ENCODE results near the gene MAB21L4. TPM values are rescaled to one million over a fixed set of nuclear protein-coding genes. Genes with fewer than 3 reads are reported as not detected.

Gene MAB21L4
- total and polyA plus RNA-seq, 2 of the 8 experiments (the other 6 are each of a cell fraction or from before 2014, with no cell fraction given) = 0.11 TPM; not detected in 1

DNA sequence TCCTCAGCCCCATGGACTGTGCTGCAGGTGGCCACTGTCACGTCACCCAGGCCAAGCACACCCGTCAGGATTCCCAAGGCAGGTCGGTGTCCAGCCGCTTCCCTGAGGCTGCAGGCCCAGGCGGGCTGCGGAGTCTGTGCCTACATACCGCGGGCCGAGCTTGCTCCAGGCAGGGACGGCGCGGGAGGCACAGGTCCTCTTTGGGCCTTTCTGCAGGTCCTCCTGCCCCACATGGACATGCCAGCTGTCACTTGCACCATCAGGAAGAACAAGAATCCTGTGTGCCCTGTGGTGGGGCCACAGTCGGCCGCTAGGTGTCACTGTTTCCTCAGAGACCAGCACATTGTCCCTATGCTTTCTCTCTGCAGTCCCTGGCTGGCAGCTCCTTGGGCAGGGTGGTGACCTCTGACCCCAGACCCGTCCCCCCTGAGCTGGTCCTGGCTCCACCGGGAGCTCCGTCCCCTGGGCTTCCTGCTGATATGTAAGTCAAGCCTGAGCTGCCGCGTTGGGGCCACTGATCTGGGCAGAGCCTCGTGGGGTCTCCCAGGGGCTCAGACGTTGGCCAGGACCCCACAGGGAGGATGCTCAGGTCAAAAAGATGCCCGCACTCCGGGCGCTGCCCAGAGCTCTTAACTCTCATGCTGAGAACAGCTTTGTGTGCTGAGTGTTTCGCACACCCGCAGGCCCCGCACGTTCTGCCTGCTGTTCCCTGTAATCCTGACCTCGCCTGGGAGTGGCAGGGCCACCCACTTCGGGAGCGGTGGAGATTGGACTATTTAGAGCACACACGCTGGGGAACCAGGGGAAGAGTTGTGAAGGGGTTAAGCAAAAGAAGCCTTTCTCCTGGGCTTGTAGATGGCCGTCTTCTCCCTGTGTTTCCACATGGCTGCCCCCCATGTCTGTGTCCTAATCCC, 44.6 kb downstream of the MAB21L4 start (continued):
- TF ChIP-seq, protein P1, sequence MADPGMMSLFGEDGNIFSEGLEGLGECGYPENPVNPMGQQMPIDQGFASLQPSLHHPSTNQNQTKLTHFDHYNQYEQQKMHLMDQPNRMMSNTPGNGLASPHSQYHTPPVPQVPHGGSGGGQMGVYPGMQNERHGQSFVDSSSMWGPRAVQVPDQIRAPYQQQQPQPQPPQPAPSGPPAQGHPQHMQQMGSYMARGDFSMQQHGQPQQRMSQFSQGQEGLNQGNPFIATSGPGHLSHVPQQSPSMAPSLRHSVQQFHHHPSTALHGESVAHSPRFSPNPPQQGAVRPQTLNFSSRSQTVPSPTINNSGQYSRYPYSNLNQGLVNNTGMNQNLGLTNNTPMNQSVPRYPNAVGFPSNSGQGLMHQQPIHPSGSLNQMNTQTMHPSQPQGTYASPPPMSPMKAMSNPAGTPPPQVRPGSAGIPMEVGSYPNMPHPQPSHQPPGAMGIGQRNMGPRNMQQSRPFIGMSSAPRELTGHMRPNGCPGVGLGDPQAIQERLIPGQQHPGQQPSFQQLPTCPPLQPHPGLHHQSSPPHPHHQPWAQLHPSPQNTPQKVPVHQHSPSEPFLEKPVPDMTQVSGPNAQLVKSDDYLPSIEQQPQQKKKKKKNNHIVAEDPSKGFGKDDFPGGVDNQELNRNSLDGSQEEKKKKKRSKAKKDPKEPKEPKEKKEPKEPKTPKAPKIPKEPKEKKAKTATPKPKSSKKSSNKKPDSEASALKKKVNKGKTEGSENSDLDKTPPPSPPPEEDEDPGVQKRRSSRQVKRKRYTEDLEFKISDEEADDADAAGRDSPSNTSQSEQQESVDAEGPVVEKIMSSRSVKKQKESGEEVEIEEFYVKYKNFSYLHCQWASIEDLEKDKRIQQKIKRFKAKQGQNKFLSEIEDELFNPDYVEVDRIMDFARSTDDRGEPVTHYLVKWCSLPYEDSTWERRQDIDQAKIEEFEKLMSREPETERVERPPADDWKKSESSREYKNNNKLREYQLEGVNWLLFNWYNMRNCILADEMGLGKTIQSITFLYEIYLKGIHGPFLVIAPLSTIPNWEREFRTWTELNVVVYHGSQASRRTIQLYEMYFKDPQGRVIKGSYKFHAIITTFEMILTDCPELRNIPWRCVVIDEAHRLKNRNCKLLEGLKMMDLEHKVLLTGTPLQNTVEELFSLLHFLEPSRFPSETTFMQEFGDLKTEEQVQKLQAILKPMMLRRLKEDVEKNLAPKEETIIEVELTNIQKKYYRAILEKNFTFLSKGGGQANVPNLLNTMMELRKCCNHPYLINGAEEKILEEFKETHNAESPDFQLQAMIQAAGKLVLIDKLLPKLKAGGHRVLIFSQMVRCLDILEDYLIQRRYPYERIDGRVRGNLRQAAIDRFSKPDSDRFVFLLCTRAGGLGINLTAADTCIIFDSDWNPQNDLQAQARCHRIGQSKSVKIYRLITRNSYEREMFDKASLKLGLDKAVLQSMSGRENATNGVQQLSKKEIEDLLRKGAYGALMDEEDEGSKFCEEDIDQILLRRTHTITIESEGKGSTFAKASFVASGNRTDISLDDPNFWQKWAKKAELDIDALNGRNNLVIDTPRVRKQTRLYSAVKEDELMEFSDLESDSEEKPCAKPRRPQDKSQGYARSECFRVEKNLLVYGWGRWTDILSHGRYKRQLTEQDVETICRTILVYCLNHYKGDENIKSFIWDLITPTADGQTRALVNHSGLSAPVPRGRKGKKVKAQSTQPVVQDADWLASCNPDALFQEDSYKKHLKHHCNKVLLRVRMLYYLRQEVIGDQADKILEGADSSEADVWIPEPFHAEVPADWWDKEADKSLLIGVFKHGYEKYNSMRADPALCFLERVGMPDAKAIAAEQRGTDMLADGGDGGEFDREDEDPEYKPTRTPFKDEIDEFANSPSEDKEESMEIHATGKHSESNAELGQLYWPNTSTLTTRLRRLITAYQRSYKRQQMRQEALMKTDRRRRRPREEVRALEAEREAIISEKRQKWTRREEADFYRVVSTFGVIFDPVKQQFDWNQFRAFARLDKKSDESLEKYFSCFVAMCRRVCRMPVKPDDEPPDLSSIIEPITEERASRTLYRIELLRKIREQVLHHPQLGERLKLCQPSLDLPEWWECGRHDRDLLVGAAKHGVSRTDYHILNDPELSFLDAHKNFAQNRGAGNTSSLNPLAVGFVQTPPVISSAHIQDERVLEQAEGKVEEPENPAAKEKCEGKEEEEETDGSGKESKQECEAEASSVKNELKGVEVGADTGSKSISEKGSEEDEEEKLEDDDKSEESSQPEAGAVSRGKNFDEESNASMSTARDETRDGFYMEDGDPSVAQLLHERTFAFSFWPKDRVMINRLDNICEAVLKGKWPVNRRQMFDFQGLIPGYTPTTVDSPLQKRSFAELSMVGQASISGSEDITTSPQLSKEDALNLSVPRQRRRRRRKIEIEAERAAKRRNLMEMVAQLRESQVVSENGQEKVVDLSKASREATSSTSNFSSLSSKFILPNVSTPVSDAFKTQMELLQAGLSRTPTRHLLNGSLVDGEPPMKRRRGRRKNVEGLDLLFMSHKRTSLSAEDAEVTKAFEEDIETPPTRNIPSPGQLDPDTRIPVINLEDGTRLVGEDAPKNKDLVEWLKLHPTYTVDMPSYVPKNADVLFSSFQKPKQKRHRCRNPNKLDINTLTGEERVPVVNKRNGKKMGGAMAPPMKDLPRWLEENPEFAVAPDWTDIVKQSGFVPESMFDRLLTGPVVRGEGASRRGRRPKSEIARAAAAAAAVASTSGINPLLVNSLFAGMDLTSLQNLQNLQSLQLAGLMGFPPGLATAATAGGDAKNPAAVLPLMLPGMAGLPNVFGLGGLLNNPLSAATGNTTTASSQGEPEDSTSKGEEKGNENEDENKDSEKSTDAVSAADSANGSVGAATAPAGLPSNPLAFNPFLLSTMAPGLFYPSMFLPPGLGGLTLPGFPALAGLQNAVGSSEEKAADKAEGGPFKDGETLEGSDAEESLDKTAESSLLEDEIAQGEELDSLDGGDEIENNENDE (IDR thresholded peaks at IDR 0.05; ENCODE audit: insufficient replicate concordance, low read length) = no peak
- TF ChIP-seq TAF7 (optimal IDR thresholded peaks at IDR 0.05; ENCODE audit: borderline replicate concordance, low read depth, low read length) (no peak), TCF12 (IDR thresholded peaks at IDR 0.05; ENCODE audit: low read depth, low read length) (no peak), CEBPB (IDR thresholded peaks at IDR 0.05; ENCODE audit: low read depth, low read length) (no peak), GABPA (IDR thresholded peaks at IDR 0.05; ENCODE audit: borderline replicate concordance, insufficient read depth, low read length) (0 out of 2 replicates have a peak, but pooled peaks have one; percentile 62), GTF2F1 (IDR thresholded peaks at IDR 0.05; ENCODE audit: borderline replicate concordance, low read depth, low read length) (no peak), YY1 (IDR thresholded peaks at IDR 0.05; ENCODE audit: low read depth, low read length) (no peak), JUND (IDR thresholded peaks at IDR 0.05; ENCODE audit: low read length) (no peak)
- TF ChIP-seq, protein P2, sequence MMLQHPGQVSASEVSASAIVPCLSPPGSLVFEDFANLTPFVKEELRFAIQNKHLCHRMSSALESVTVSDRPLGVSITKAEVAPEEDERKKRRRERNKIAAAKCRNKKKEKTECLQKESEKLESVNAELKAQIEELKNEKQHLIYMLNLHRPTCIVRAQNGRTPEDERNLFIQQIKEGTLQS (IDR thresholded peaks at IDR 0.05; ENCODE audit: insufficient read depth, low read depth, low read length) = no peak

All from H1 (cell line).